ENCODE data around the gene PPA2.

The PPA2 gene

DNA sequence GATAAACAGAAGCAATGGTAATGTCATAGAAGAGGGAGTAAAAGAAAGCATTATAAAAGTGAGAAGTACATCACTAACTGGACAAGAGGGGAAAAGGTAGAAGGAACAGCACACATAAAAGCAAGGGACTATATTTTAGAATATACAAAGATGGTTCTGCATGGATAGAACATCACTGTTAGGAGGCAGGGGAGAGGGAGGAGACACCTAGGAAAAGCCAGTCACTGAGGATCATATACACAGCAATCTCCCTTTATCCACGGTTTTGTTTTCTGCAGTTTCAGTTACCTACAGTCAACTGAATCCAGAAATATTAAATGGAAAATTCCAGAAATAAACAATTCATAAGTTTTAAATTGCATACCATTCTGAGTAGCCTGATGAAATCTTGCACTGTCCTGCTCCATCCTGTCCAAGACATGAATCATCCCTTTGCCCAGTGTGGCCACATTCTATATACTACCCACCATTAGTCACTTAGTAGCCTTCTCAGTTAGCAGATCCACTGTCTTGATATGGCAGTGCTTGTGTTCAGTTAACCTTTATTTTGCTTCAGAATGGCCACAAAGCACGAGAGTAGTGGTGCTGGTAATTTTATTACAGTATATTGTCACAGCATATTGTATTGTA is 74.2 kb downstream of the PPA2 start:
- TF ChIP-seq, protein P1, sequence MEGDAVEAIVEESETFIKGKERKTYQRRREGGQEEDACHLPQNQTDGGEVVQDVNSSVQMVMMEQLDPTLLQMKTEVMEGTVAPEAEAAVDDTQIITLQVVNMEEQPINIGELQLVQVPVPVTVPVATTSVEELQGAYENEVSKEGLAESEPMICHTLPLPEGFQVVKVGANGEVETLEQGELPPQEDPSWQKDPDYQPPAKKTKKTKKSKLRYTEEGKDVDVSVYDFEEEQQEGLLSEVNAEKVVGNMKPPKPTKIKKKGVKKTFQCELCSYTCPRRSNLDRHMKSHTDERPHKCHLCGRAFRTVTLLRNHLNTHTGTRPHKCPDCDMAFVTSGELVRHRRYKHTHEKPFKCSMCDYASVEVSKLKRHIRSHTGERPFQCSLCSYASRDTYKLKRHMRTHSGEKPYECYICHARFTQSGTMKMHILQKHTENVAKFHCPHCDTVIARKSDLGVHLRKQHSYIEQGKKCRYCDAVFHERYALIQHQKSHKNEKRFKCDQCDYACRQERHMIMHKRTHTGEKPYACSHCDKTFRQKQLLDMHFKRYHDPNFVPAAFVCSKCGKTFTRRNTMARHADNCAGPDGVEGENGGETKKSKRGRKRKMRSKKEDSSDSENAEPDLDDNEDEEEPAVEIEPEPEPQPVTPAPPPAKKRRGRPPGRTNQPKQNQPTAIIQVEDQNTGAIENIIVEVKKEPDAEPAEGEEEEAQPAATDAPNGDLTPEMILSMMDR (IDR thresholded peaks at IDR 0.05; ENCODE audit: low read depth, low read length) = no peak
- H3K4me3 ChIP-seq (ENCODE audit: low read depth, low read length) = no peak overlapping the region

DNA sequence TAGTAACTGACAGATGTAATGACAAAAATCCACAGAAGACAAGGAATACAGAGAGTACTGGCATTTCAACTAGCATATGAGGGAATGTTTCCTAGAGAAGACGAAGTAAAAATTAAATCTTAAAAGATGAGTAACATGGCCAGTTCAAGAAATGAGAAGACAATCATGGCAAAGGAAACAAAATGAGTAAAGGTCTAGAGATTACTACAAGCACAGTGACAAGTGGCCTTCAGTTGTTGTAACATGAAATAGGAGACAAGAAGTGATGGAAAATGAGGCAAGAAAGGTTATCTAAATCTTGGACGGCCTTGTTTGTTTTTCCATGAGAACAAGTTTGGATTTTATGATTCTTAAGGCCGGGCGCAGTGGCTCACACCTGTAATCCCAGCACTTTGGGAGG is 81.0 kb downstream of the PPA2 start:
- TF ChIP-seq, protein P1 (IDR thresholded peaks at IDR 0.05; ENCODE audit: low read depth, low read length) = no peak
- no peak overlapping the region for H3K4me3 ChIP-seq (ENCODE audit: low read depth, low read length)

DNA sequence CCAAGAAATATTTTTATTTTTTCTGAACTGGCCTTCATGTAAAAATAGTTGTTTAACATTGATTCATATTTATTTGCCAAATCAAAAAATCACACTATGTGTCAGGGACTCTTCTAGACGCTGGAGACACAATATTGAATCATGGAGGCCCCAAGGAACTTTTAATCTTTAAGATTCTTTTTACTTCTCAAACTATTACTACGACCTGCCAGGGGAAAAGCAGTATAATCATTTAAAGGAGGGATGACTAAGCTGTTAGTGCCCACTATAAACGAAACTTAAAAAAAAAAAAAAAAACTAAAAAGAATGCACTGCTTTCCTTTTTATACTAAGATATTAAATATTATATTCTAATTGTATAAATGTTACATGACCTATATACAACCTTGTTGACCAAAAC is 84.7 kb downstream of the PPA2 start:
- H3K4me3 ChIP-seq (ENCODE audit: low read depth, low read length) = no peak overlapping the region
- TF ChIP-seq, protein P1 (IDR thresholded peaks at IDR 0.05; ENCODE audit: low read depth, low read length) = no peak

DNA sequence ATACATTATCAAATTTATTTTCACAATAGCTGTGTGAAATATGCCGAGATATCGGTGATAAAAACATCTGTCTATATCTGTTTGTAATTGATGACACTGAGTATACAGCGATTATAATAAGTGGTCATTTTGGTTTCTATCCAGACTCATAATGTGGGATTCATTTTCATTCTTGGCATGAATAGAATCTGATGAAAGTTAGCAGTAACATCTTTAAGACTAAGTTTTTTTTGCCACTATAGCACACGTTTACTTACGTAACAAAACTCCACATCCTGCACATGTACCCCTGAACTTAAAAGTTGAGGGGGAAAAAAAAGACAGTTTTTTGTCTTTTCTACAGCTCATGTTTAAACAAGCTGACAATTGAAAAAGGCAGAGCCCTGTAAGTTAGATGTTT is 86.4 kb downstream of the PPA2 start:
- TF ChIP-seq, protein P1 (IDR thresholded peaks at IDR 0.05; ENCODE audit: low read depth, low read length) = no peak

DNA sequence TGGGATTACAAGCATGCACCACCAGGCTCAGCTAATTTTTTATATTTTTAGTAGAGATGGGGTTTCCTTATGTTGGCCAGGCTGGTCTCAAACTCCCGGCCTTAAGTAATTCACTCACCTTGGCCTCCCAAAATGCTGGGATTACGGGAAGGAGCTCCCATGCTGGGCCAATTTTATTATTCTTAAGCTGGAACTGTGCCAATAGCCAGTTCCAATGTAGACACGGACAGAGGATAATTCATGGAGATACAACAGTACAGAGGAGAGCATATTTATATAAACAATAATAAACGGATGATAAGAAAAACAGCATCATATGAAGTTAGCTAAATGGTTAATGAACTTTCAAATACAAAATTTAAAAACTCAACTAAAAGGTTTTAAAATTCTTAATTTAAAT is 87.8 kb downstream of the PPA2 start:
- TF ChIP-seq, protein P1 (IDR thresholded peaks at IDR 0.05; ENCODE audit: low read depth, low read length) = no peak
- H3K4me3 ChIP-seq (ENCODE audit: low read depth, low read length) = no peak overlapping the region

More for the DNA sequence above, 86.4 kb downstream of the PPA2 start:
- H3K4me3 ChIP-seq (ENCODE audit: low read depth, low read length) = no peak overlapping the region

DNA sequence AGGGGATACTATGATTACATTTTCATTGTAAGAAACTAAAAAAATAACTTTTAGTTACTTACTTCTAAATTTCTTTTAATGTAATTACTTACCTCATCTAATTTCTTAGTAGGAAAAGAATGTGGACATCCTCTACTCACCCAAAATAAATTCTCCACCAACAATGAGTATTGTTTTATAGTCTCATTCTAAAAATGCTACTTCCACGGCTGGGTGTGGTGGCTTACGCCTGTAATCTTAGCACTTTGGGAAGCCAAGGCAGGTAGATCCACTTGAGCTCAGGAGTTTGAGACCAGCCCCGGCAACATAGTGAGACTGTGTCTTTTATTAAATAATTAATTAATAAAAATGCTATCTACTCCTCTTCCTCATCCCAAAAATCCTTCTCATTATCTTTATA is 99.8 kb downstream of the PPA2 start:
- no peak overlapping the region for H3K4me3 ChIP-seq (ENCODE audit: low read depth, low read length)
- TF ChIP-seq, protein P1 (IDR thresholded peaks at IDR 0.05; ENCODE audit: low read depth, low read length) = no peak

DNA sequence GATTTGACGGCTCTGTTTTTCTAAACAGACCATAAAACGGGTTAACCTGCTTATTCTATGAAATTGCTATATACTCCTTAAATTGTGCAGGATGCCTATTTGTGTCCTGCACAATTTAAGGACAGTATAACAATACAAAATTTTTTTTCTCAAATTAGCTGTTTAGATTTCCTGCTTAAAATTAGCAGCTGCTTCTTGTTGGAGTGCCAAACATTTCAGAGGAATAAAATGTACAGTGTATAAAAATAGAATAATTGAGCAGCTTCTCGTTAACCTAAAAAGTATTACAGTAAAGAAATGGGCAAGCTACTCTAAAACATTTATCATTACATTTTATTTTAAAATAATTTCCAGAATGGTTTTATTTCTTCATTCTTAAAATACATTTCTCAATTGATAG is 100.5 kb downstream of the PPA2 start:
- TF ChIP-seq, protein P1 (IDR thresholded peaks at IDR 0.05; ENCODE audit: low read depth, low read length) = no peak

More for the DNA sequence above, 100.5 kb downstream of the PPA2 start:
- H3K4me3 ChIP-seq (ENCODE audit: low read depth, low read length) = no peak overlapping the region

Measured in WI38 (cell line).